HG03103 (cell line): ENCODE results near the gene TECPR2.
"Not testable (repeated sequence)": the region's sequence is repeated elsewhere in the genome, so short reads cannot be mapped to it uniquely, and the experiment has no call there.

Experiments
- ATAC-seq: cut with Tn5 transposase; IDR thresholded peaks from one replicate; pipeline ENCODE4 v1.9.1; 2021; ENCODE audit warnings: low read depth; ENCODE audit not compliant: unreplicated experiment

The TECPR2 gene

GRCh38 chr14:102333795-102334705 is 28.7 kb upstream of the TECPR2 start:
- no peak for ATAC-seq

- no peak for ATAC-seq
Observed at GRCh38 chr14:102335163-102335562, 27.6 kb upstream of the TECPR2 start.

- no peak for ATAC-seq
Observed at GRCh38 chr14:102338724-102339123, 24.0 kb upstream of the TECPR2 start.

GRCh38 chr14:102341566-102341965 is 21.2 kb upstream of the TECPR2 start:
- ATAC-seq = no peak

GRCh38 chr14:102342238-102342637 is 20.5 kb upstream of the TECPR2 start:
- ATAC-seq = no peak

- ATAC-seq = no peak
Observed at GRCh38 chr14:102344084-102344483, 18.7 kb upstream of the TECPR2 start.

- no peak for ATAC-seq
Observed at GRCh38 chr14:102344485-102344884, 18.3 kb upstream of the TECPR2 start.

GRCh38 chr14:102345232-102345631 is 17.5 kb upstream of the TECPR2 start:
- ATAC-seq = no peak

- ATAC-seq = no peak
Observed at GRCh38 chr14:102346645-102347044, 16.1 kb upstream of the TECPR2 start.

- ATAC-seq = no peak
Observed at GRCh38 chr14:102348376-102348775, 14.4 kb upstream of the TECPR2 start.

- ATAC-seq = no peak
Observed at GRCh38 chr14:102351023-102351422, 11.7 kb upstream of the TECPR2 start.

- not testable (repeated sequence) for ATAC-seq
Observed at GRCh38 chr14:102351593-102351992, 11.1 kb upstream of the TECPR2 start.

GRCh38 chr14:102352213-102352612 is 10.5 kb upstream of the TECPR2 start:
- no peak for ATAC-seq

GRCh38 chr14:102353126-102353619 is 9.6 kb upstream of the TECPR2 start:
- no peak for ATAC-seq

GRCh38 chr14:102356280-102356679 is 6.5 kb upstream of the TECPR2 start:
- ATAC-seq = no peak

- no peak for ATAC-seq
Observed at GRCh38 chr14:102359341-102359740, 3.4 kb upstream of the TECPR2 start.

GRCh38 chr14:102360388-102360787 is 2.4 kb upstream of the TECPR2 start:
- no peak for ATAC-seq

GRCh38 chr14:102362084-102362483 is 657 bp upstream of the TECPR2 start:
- ATAC-seq = no peak

- ATAC-seq = peak; percentile 15
Observed at GRCh38 chr14:102363182-102363943, 622 bp downstream of the TECPR2 start.

- no peak for ATAC-seq
Observed at GRCh38 chr14:102370305-102370809, 7.6 kb downstream of the TECPR2 start.

- ATAC-seq = no peak
Observed at GRCh38 chr14:102371361-102371760, 8.6 kb downstream of the TECPR2 start.
